ENCODE data around the gene NPM3.
"Not testable (repeated sequence)": the region's sequence is repeated elsewhere in the genome, so short reads cannot be mapped to it uniquely, and the experiment has no call there.

Gene NPM3

GRCh38 chr10:101803511-101803910 lies 20.3 kb upstream of the NPM3 start:
- TF ChIP-seq CTCF (IDR thresholded peaks at IDR 0.05; ENCODE audit: low read depth, low read length, missing control alignments), result no peak
- H3K4me3 ChIP-seq (ENCODE audit: low read depth, low read length), result no peak overlapping the region
- no peak for DNase-seq (ENCODE audit: low read depth)

GRCh38 chr10:101797403-101798059 lies 14.3 kb upstream of the NPM3 start:
- no peak overlapping the region for H3K4me3 ChIP-seq (ENCODE audit: low read depth, low read length)
- DNase-seq (ENCODE audit: low read depth), result no peak
- TF ChIP-seq CTCF (IDR thresholded peaks at IDR 0.05; ENCODE audit: low read depth, low read length, missing control alignments), result no peak

GRCh38 chr10:101793526-101793925 lies 10.3 kb upstream of the NPM3 start:
- no peak overlapping the region for H3K4me3 ChIP-seq (ENCODE audit: low read depth, low read length)
- TF ChIP-seq CTCF (IDR thresholded peaks at IDR 0.05; ENCODE audit: low read depth, low read length, missing control alignments), result no peak
- DNase-seq (ENCODE audit: low read depth), result no peak

GRCh38 chr10:101789686-101790085 lies 6.4 kb upstream of the NPM3 start:
- TF ChIP-seq CTCF (IDR thresholded peaks at IDR 0.05; ENCODE audit: low read depth, low read length, missing control alignments), result no peak
- H3K4me3 ChIP-seq (ENCODE audit: low read depth, low read length), result no peak overlapping the region
- no peak for DNase-seq (ENCODE audit: low read depth)

- not testable (repeated sequence) for DNase-seq (ENCODE audit: low read depth); H3K4me3 ChIP-seq (ENCODE audit: low read depth, low read length)
These were observed 6.0 kb upstream of the NPM3 start for GRCh38 chr10:101789231-101789630.

GRCh38 chr10:101785801-101786200 lies 2.6 kb upstream of the NPM3 start:
- DNase-seq (ENCODE audit: low read depth), result no peak
- H3K4me3 ChIP-seq (ENCODE audit: low read depth, low read length), result no peak overlapping the region
- no peak for TF ChIP-seq CTCF (IDR thresholded peaks at IDR 0.05; ENCODE audit: low read depth, low read length, missing control alignments)

- no peak for DNase-seq (ENCODE audit: low read depth)
These were observed 1.3 kb upstream of the NPM3 start for GRCh38 chr10:101784558-101784957.

More at GRCh38 chr10:101784558-101784957, 1.3 kb upstream of the NPM3 start:
- no peak overlapping the region for H3K4me3 ChIP-seq (ENCODE audit: low read depth, low read length)
- no peak for TF ChIP-seq CTCF (IDR thresholded peaks at IDR 0.05; ENCODE audit: low read depth, low read length, missing control alignments)

All from GM12864 (cell line).